Measurements from ENCODE around the gene TMEM184A. TPM values are rescaled to one million over a fixed set of nuclear protein-coding genes. Genes with fewer than 3 reads are reported as not detected.
A peak's percentile ranks its signal among the peaks of the same experiment; 100 is the strongest.

TMEM184A gene
- total and polyA plus RNA-seq, 2 experiments from 2014 or later, result 0.18 to 0.66 TPM

- TF ChIP-seq, protein P1, sequence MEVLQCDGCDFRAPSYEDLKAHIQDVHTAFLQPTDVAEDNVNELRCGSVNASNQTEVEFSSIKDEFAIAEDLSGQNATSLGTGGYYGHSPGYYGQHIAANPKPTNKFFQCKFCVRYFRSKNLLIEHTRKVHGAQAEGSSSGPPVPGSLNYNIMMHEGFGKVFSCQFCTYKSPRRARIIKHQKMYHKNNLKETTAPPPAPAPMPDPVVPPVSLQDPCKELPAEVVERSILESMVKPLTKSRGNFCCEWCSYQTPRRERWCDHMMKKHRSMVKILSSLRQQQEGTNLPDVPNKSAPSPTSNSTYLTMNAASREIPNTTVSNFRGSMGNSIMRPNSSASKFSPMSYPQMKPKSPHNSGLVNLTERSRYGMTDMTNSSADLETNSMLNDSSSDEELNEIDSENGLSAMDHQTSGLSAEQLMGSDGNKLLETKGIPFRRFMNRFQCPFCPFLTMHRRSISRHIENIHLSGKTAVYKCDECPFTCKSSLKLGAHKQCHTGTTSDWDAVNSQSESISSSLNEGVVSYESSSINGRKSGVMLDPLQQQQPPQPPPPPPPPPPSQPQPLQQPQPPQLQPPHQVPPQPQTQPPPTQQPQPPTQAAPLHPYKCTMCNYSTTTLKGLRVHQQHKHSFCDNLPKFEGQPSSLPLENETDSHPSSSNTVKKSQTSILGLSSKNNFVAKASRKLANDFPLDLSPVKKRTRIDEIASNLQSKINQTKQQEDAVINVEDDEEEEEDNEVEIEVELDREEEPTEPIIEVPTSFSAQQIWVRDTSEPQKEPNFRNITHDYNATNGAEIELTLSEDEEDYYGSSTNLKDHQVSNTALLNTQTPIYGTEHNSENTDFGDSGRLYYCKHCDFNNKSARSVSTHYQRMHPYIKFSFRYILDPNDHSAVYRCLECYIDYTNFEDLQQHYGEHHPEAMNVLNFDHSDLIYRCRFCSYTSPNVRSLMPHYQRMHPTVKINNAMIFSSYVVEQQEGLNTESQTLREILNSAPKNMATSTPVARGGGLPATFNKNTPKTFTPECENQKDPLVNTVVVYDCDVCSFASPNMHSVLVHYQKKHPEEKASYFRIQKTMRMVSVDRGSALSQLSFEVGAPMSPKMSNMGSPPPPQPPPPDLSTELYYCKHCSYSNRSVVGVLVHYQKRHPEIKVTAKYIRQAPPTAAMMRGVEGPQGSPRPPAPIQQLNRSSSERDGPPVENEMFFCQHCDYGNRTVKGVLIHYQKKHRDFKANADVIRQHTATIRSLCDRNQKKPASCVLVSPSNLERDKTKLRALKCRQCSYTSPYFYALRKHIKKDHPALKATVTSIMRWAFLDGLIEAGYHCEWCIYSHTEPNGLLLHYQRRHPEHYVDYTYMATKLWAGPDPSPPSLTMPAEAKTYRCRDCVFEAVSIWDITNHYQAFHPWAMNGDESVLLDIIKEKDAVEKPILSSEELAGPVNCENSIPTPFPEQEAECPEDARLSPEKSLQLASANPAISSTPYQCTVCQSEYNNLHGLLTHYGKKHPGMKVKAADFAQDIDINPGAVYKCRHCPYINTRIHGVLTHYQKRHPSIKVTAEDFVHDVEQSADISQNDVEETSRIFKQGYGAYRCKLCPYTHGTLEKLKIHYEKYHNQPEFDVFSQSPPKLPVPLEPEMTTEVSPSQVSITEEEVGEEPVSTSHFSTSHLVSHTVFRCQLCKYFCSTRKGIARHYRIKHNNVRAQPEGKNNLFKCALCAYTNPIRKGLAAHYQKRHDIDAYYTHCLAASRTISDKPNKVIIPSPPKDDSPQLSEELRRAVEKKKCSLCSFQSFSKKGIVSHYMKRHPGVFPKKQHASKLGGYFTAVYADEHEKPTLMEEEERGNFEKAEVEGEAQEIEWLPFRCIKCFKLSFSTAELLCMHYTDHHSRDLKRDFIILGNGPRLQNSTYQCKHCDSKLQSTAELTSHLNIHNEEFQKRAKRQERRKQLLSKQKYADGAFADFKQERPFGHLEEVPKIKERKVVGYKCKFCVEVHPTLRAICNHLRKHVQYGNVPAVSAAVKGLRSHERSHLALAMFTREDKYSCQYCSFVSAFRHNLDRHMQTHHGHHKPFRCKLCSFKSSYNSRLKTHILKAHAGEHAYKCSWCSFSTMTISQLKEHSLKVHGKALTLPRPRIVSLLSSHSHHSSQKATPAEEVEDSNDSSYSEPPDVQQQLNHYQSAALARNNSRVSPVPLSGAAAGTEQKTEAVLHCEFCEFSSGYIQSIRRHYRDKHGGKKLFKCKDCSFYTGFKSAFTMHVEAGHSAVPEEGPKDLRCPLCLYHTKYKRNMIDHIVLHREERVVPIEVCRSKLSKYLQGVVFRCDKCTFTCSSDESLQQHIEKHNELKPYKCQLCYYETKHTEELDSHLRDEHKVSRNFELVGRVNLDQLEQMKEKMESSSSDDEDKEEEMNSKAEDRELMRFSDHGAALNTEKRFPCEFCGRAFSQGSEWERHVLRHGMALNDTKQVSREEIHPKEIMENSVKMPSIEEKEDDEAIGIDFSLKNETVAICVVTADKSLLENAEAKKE (CRISPR knock-in tag; IDR thresholded peaks at IDR 0.05), result no peak
- no peak for TF ChIP-seq EZH2 (IDR thresholded peaks at IDR 0.05; ENCODE audit: low read depth, unreplicated experiment)
- TF ChIP-seq EZH2phosphoT487 (IDR thresholded peaks at IDR 0.05; ENCODE audit: unreplicated experiment), result no peak
- TF ChIP-seq NANOG (IDR thresholded peaks at IDR 0.05; ENCODE audit: borderline replicate concordance), result no peak
- TF ChIP-seq JUNB (IDR thresholded peaks at IDR 0.05; ENCODE audit: unreplicated experiment), result no peak
- TF ChIP-seq ZNF114 (CRISPR knock-in tag; IDR thresholded peaks at IDR 0.05), result no peak
- no peak for TF ChIP-seq REST (IDR thresholded peaks at IDR 0.05; ENCODE audit: unreplicated experiment)
- peak; percentile 74 for TF ChIP-seq CREB1 (CRISPR knock-in tag; IDR thresholded peaks at IDR 0.05; ENCODE audit: low read depth)
These were observed 14.0 kb upstream of the TMEM184A start, which contains the start of gene PSMG3 (continued) for GRCh38 chr7:1569833-1570632.
